GM12878 (cell line): ENCODE data around the gene HNRNPM. TPM values are rescaled to one million over a fixed set of nuclear protein-coding genes. Genes with fewer than 3 reads are reported as not detected.

Experiments
- BCL11A ChIP-seq: IDR thresholded peaks from 2 replicates; pipeline ENCODE4 v1.6.1; 2011; ENCODE audit warnings: low read depth, low read length
- CBFB ChIP-seq: IDR thresholded peaks from 2 replicates; pipeline ENCODE4 v1.6.1; 2016; ENCODE audit warnings: antibody characterized with exemption, low read depth
- CREB1 ChIP-seq: IDR thresholded peaks from 2 replicates; pipeline ENCODE4 v1.6.1; 2012; ENCODE audit warnings: low read depth, mild to moderate bottlenecking, inconsistent platforms
- DPF2 ChIP-seq: fragments of 450-650 bp; IDR thresholded peaks from 2 replicates; pipeline ENCODE4 v1.6.1; 2017; ENCODE audit warnings: mild to moderate bottlenecking
- EP300 ChIP-seq, 2 experiments: fragments of 150-350 bp in 1 of 2; IDR thresholded peaks; 2 replicates each; pipeline ENCODE4 v1.6.1; 2011 to 2012; ENCODE audit warnings: low read depth in 2 of 2, low read length in 2 of 2, borderline replicate concordance in 1 of 2, improper control_type of control experiment in 1 of 2, inconsistent platforms in 1 of 2; ENCODE audit not compliant: control insufficient read depth in 1 of 2
- MEF2A ChIP-seq: IDR thresholded peaks from 2 replicates; pipeline ENCODE4 v1.6.1; 2011; ENCODE audit warnings: low read depth, mild to moderate bottlenecking, low read length, moderate library complexity; ENCODE audit not compliant: insufficient read depth
- NRF1 ChIP-seq: conservative IDR thresholded peaks from 2 replicates; pipeline ENCODE4 v1.6.1; 2011; ENCODE audit warnings: mild to moderate bottlenecking, low read depth, low read length, improper control_type of control experiment
- POLR2AphosphoS2 ChIP-seq: IDR thresholded peaks from 2 replicates; pipeline ENCODE4 v1.6.1; 2011; ENCODE audit warnings: low read depth, mild to moderate bottlenecking, low read length, improper control_type of control experiment, moderate library complexity
- POU2F2 ChIP-seq: IDR thresholded peaks from 3 replicates; pipeline ENCODE4 v1.6.1; 2011; ENCODE audit warnings: low read depth, mild to moderate bottlenecking, low read length, borderline replicate concordance
- RBBP5 ChIP-seq: fragments of 200-600 bp; sonication (generic); conservative IDR thresholded peaks from 2 replicates; pipeline ENCODE4 v1.6.1; 2016
- RCOR1 ChIP-seq: conservative IDR thresholded peaks from 2 replicates; pipeline ENCODE4 v1.6.1; 2012; ENCODE audit warnings: low read depth, low read length, improper control_type of control experiment
- SP1 ChIP-seq: IDR thresholded peaks from one replicate; pipeline ENCODE4 v1.6.1; 2011; ENCODE audit warnings: low read depth, low read length
- SREBF2 ChIP-seq: IDR thresholded peaks from 2 replicates; pipeline ENCODE4 v1.6.1; 2012; ENCODE audit warnings: mild to moderate bottlenecking, low read length
- STAT1 ChIP-seq: fragments of 450-650 bp; conservative IDR thresholded peaks from 2 replicates; pipeline ENCODE4 v1.6.1; 2014; ENCODE audit warnings: antibody characterized with exemption, mild to moderate bottlenecking
- STAT3 ChIP-seq: IDR thresholded peaks from 2 replicates; pipeline ENCODE4 v1.6.1; 2011; ENCODE audit warnings: low read depth, low read length, improper control_type of control experiment
- TCF12 ChIP-seq: IDR thresholded peaks from 2 replicates; pipeline ENCODE4 v1.6.1; 2011; ENCODE audit warnings: low read depth, mild to moderate bottlenecking, low read length
- polyA plus RNA-seq, 11 experiments: library from polyadenylated mRNA; depleted of rRNA in 4 of 11; unstranded in 6 of 11; stranded (reverse) in 5 of 11; fragments of >200 nt; fragmentation: Nextera tagmentation in 4 of 11; fragmentation: Illumina TruSeq in 1 of 11; extraction: Ambion mirVana in 4 of 11; extraction: Trizol in 1 of 11; gene quantifications; 1 replicate in 1 of 11; 2 replicates in 10 of 11; pipeline versions ENCODE4 v1.2.1 to v1.2.3, GENCODE V29; 2011 to 2016; ENCODE audit warnings: inconsistent platforms in 2 of 11, missing spikeins in 2 of 11, low read depth in 1 of 11
- total RNA-seq, 4 experiments: library from RNA; depleted of rRNA in 3 of 4; stranded (reverse); fragments of >200 nt in 3 of 4; fragmentation: Illumina TruSeq in 1 of 4; extraction: Trizol in 1 of 4; gene quantifications; 2 replicates each; pipeline versions ENCODE4 v1.2.1 to v1.2.3, GENCODE V29; 2013 to 2021
- TF ChIP-seq, protein P1 (sequence below): IDR thresholded peaks from 2 replicates; pipeline ENCODE4 v1.6.1; 2012; ENCODE audit warnings: improper control_type of control experiment, low read depth, low read length; ENCODE audit not compliant: insufficient replicate concordance
- TF ChIP-seq, protein P2 (sequence below), 3 experiments: IDR thresholded peaks in 2 of 3; conservative IDR thresholded peaks in 1 of 3; 2 replicates each; pipeline ENCODE4 v1.5.1; 2011; ENCODE audit warnings: low read depth in 3 of 3, low read length in 3 of 3, mild to moderate bottlenecking in 3 of 3, control low read depth in 2 of 3, moderate library complexity in 2 of 3, inconsistent platforms in 1 of 3, mixed read lengths in 1 of 3; ENCODE audit not compliant: control insufficient read depth in 2 of 3, insufficient read depth in 1 of 3; ENCODE audit errors: extremely low read depth in 1 of 3
- TF ChIP-seq, protein P3 (sequence below): fragments of 450-650 bp; IDR thresholded peaks from 2 replicates; pipeline ENCODE4 v1.6.1; 2017; ENCODE audit warnings: mild to moderate bottlenecking, low read depth, inconsistent platforms; ENCODE audit not compliant: poor library complexity, severe bottlenecking
- TF ChIP-seq, protein P4 (sequence below): IDR thresholded peaks from 2 replicates; pipeline ENCODE4 v1.6.1; 2011; ENCODE audit warnings: low read depth, low read length, improper control_type of control experiment, borderline replicate concordance

Gene HNRNPM
- total and polyA plus RNA-seq, 10 of the 15 experiments (the other 5 are each of a cell fraction or from before 2014, with no cell fraction given), result 14.3 to 415 (median 198) TPM

DNA sequence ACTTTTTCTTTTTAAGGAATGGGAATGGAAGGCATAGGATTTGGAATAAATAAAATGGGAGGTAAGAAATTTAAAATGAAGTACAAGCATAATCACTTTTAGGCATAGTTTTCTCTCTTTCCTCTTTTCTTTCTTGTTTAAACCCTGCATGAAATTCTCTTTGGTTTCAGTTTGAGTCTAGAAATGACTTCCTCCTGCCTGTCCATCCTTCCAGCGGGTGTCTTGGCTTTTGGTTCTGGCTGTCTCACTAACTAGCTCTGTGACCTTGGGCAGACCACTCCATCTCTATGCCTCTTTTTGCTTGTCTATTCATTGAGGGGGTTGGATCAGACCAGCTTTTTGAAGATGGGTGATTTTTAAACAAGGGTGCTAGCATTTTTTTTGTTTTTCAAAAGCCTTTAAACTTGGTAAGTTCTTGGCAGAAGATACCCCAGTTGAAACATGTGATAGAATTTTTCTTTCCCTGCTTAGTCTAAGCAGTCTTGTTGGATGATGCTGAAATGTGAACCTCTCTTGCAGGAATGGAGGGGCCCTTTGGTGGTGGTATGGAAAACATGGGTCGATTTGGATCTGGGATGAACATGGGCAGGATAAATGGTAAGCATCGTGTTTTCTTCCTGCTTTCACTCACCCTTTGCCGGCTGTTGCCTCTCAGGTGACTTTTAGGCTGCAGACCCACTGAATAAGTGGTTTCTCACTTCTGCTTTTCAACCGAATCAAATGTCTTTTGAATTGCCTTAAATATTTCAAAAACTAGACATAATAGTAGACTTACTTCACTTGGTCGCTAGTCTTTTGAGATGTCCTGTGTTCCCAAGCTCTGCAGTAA is 29.1 kb downstream of the HNRNPM start (continued):
- TF ChIP-seq STAT3 (no peak), CREB1 (no peak), POU2F2 (0 out of 3 replicates have a peak, but pooled peaks have one; percentile 31), EP300 (IDR thresholded peaks at IDR 0.05; ENCODE audit: borderline replicate concordance in 1 of 2, control insufficient read depth in 1 of 2, low read depth in 2 of 2, low read length in 2 of 2) (peak; percentile 26 to 67; a peak in 2 of 4 replicates), SP1 (no peak), MEF2A (no peak), POLR2AphosphoS2 (no peak), STAT1 (no peak), DPF2 (peak; percentile 77; the same call in 1 of the 2 replicates), CBFB (0 out of 2 replicates have a peak, but pooled peaks have one; percentile 29), RCOR1 (no peak), NRF1 (no peak), TCF12 (peak; percentile 82), SREBF2 (no peak), RBBP5 (no peak), BCL11A (no peak)
- TF ChIP-seq, protein P1, sequence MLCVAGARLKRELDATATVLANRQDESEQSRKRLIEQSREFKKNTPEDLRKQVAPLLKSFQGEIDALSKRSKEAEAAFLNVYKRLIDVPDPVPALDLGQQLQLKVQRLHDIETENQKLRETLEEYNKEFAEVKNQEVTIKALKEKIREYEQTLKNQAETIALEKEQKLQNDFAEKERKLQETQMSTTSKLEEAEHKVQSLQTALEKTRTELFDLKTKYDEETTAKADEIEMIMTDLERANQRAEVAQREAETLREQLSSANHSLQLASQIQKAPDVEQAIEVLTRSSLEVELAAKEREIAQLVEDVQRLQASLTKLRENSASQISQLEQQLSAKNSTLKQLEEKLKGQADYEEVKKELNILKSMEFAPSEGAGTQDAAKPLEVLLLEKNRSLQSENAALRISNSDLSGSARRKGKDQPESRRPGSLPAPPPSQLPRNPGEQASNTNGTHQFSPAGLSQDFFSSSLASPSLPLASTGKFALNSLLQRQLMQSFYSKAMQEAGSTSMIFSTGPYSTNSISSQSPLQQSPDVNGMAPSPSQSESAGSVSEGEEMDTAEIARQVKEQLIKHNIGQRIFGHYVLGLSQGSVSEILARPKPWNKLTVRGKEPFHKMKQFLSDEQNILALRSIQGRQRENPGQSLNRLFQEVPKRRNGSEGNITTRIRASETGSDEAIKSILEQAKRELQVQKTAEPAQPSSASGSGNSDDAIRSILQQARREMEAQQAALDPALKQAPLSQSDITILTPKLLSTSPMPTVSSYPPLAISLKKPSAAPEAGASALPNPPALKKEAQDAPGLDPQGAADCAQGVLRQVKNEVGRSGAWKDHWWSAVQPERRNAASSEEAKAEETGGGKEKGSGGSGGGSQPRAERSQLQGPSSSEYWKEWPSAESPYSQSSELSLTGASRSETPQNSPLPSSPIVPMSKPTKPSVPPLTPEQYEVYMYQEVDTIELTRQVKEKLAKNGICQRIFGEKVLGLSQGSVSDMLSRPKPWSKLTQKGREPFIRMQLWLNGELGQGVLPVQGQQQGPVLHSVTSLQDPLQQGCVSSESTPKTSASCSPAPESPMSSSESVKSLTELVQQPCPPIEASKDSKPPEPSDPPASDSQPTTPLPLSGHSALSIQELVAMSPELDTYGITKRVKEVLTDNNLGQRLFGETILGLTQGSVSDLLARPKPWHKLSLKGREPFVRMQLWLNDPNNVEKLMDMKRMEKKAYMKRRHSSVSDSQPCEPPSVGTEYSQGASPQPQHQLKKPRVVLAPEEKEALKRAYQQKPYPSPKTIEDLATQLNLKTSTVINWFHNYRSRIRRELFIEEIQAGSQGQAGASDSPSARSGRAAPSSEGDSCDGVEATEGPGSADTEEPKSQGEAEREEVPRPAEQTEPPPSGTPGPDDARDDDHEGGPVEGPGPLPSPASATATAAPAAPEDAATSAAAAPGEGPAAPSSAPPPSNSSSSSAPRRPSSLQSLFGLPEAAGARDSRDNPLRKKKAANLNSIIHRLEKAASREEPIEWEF, result no peak
- TF ChIP-seq, protein P2, sequence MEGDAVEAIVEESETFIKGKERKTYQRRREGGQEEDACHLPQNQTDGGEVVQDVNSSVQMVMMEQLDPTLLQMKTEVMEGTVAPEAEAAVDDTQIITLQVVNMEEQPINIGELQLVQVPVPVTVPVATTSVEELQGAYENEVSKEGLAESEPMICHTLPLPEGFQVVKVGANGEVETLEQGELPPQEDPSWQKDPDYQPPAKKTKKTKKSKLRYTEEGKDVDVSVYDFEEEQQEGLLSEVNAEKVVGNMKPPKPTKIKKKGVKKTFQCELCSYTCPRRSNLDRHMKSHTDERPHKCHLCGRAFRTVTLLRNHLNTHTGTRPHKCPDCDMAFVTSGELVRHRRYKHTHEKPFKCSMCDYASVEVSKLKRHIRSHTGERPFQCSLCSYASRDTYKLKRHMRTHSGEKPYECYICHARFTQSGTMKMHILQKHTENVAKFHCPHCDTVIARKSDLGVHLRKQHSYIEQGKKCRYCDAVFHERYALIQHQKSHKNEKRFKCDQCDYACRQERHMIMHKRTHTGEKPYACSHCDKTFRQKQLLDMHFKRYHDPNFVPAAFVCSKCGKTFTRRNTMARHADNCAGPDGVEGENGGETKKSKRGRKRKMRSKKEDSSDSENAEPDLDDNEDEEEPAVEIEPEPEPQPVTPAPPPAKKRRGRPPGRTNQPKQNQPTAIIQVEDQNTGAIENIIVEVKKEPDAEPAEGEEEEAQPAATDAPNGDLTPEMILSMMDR (IDR thresholded peaks at IDR 0.05 in 2 of 3, conservative IDR thresholded peaks at IDR 0.05 in 1 of 3; ENCODE audit: control insufficient read depth in 2 of 3, extremely low read depth in 1 of 3, insufficient read depth in 1 of 3, low read depth in 3 of 3, low read length in 3 of 3), result no peak
- TF ChIP-seq, protein P3, sequence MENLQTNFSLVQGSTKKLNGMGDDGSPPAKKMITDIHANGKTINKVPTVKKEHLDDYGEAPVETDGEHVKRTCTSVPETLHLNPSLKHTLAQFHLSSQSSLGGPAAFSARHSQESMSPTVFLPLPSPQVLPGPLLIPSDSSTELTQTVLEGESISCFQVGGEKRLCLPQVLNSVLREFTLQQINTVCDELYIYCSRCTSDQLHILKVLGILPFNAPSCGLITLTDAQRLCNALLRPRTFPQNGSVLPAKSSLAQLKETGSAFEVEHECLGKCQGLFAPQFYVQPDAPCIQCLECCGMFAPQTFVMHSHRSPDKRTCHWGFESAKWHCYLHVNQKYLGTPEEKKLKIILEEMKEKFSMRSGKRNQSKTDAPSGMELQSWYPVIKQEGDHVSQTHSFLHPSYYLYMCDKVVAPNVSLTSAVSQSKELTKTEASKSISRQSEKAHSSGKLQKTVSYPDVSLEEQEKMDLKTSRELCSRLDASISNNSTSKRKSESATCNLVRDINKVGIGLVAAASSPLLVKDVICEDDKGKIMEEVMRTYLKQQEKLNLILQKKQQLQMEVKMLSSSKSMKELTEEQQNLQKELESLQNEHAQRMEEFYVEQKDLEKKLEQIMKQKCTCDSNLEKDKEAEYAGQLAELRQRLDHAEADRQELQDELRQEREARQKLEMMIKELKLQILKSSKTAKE, result peak; percentile 37
- TF ChIP-seq, protein P4, sequence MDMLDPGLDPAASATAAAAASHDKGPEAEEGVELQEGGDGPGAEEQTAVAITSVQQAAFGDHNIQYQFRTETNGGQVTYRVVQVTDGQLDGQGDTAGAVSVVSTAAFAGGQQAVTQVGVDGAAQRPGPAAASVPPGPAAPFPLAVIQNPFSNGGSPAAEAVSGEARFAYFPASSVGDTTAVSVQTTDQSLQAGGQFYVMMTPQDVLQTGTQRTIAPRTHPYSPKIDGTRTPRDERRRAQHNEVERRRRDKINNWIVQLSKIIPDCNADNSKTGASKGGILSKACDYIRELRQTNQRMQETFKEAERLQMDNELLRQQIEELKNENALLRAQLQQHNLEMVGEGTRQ, result no peak
